Retinal pigment epithelial cell (primary cell): ENCODE results near the gene ST3GAL6.

Experiments used
- DNase-seq: peaks from one replicate; pipeline ENCODE4 v3.0.0-alpha.2; 2010; ENCODE audit warnings: low read depth
- H3K4me3 ChIP-seq: 2 replicates; pipeline ENCODE4 v1.5.1; 2011; ENCODE audit warnings: mild to moderate bottlenecking, low read length, control low read depth, moderate library complexity
- CTCF ChIP-seq: conservative IDR thresholded peaks from 2 replicates; pipeline ENCODE4 v1.5.1; 2011; ENCODE audit warnings: low read depth, low read length, control low read depth, inconsistent platforms

The ST3GAL6 gene

GRCh38 chr3:98788651-98789050 is 25.5 kb downstream of the ST3GAL6 start:
- H3K4me3 ChIP-seq, result no peak overlapping the region
- no peak for TF ChIP-seq CTCF
- no peak for DNase-seq

DNA sequence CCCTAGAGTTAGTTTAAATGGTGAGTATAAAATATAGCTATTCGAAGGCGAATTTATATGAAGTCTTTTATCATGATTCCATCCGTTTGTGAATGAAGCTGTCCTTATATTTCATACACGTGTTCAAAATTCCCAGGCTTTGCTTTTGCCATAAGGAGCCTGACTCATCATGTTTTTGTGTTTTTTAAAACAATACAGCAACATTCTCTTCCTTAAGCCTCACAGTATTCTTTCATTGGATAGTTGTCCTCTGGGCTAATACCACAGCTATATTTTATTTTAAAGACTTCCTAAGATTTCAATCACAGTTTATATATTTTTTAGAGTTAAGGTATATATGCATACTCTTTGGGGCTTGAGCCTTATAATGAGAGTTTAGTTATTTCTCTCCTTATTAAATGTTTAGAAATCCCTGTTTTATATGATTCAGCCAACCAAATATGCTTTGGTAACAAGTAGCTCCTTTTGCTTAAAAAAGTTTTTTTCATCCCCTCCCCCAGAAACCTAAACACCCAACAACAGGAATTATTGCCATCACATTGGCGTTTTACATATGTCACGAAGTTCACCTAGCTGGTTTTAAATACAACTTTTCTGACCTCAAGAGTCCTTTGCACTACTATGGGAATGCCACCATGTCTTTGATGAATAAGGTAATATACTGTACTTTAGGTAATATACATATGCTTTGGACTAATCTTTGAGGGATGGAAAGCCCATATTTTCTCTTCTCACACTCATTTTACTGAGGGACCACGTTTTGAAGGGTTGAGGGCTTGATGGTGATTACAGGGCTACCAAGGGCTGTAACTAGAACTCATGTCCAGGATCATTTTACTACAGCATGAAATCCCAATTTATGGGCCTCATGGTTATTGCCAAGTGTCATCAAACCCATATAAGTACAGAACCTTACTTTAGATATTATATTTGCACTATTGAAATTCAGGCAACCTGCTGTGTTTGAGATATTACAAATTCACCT is 28.5 kb downstream of the ST3GAL6 start:
- no peak for DNase-seq
- TF ChIP-seq CTCF, result no peak
- H3K4me3 ChIP-seq, result no peak overlapping the region

GRCh38 chr3:98793971-98794370 is 30.8 kb downstream of the ST3GAL6 start:
- no peak for TF ChIP-seq CTCF
- DNase-seq, result no peak

GRCh38 chr3:98796334-98796733 is 33.2 kb downstream of the ST3GAL6 start:
- H3K4me3 ChIP-seq, result no peak overlapping the region
- DNase-seq, result no peak
- no peak for TF ChIP-seq CTCF

More at GRCh38 chr3:98793971-98794370, 30.8 kb downstream of the ST3GAL6 start:
- H3K4me3 ChIP-seq, result no peak overlapping the region

DNA sequence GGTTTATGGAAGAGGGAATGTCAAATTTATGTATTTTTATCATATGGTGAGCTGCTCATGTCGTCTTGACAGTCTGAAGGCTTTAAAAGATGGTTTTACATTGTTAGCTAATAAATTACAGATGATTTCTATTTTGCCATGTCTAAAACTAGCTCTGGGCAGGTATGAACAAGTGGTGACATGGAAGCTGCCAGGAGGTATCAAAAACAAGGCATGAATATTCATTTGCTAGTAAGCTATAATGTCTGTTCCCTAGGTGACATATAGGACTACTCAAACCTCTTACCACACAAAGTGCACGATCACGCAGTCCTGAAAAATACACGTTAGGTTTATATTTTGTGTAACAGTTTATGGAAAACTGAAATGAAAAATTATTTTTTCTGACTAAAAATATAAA is 34.8 kb downstream of the ST3GAL6 start:
- DNase-seq, result no peak
- no peak for TF ChIP-seq CTCF
- no peak overlapping the region for H3K4me3 ChIP-seq

GRCh38 chr3:98798820-98799219 is 35.7 kb downstream of the ST3GAL6 start:
- no peak for DNase-seq
- no peak for TF ChIP-seq CTCF
- no peak overlapping the region for H3K4me3 ChIP-seq

DNA sequence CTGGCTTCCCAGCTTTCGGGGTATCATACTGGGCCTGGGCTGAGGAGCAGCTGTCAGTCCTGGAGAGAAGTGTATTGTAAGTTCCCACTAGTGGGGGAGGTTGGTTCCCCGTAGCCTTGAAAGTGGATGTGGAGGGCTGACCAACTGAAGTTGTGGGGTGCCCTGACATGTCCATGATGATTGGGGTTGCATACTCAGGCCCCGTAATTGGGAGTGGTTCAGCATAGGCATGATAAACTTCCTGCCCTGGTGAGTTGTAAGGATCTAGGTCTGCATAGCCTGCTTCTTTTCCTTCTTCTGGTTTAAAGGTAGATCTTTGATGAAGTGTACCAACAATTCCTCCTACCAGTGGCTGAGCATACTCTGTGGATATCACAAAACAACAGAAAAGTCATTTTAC is 36.3 kb downstream of the ST3GAL6 start:
- no peak for TF ChIP-seq CTCF

More for the DNA sequence above, 36.3 kb downstream of the ST3GAL6 start:
- DNase-seq, result no peak
- no peak overlapping the region for H3K4me3 ChIP-seq
